IPS-NIHi7 (cell line): ENCODE measurements around the gene OGFOD3.
"Not testable (repeated sequence)": the region's sequence is repeated elsewhere in the genome, so short reads cannot be mapped to it uniquely, and the experiment has no call there.

ENCODE experiments used
- DNase-seq: peaks from one replicate; pipeline ENCODE4 v3.0.0; 2012; ENCODE audit warnings: mixed read lengths; ENCODE audit errors: extremely low spot score

The OGFOD3 gene

GRCh38 chr17:82355770-82356427 is 62.5 kb downstream of the OGFOD3 start:
- no peak for DNase-seq

GRCh38 chr17:82354804-82355308 is 63.5 kb downstream of the OGFOD3 start:
- no peak for DNase-seq

- no peak for DNase-seq
Measured at GRCh38 chr17:82353484-82353883, 64.9 kb downstream of the OGFOD3 start.

GRCh38 chr17:82351713-82352488 is 66.5 kb downstream of the OGFOD3 start:
- DNase-seq, result peak; percentile 93

GRCh38 chr17:82351254-82351712 is 67.1 kb downstream of the OGFOD3 start:
- no peak for DNase-seq

GRCh38 chr17:82350182-82351030 is 68.0 kb downstream of the OGFOD3 start:
- no peak for DNase-seq

GRCh38 chr17:82349287-82349701 is 69.1 kb downstream of the OGFOD3 start:
- no peak for DNase-seq

GRCh38 chr17:82348866-82349265 is 69.5 kb downstream of the OGFOD3 start:
- no peak for DNase-seq

GRCh38 chr17:82348434-82348833 is 70.0 kb downstream of the OGFOD3 start:
- no peak for DNase-seq

- DNase-seq, result not testable (repeated sequence)
Measured at GRCh38 chr17:82347994-82348393, 70.4 kb downstream of the OGFOD3 start.

GRCh38 chr17:82346342-82347300 is 71.8 kb downstream of the OGFOD3 start:
- no peak for DNase-seq

- no peak for DNase-seq
Measured at GRCh38 chr17:82345151-82345976, 73.0 kb downstream of the OGFOD3 start.

- DNase-seq, result no peak
Measured at GRCh38 chr17:82344175-82344907, 74.0 kb downstream of the OGFOD3 start.

GRCh38 chr17:82343560-82343959 is 74.8 kb downstream of the OGFOD3 start:
- DNase-seq, result no peak

- DNase-seq, result no peak
Measured at GRCh38 chr17:82342361-82343079, 75.9 kb downstream of the OGFOD3 start.

GRCh38 chr17:82339634-82340580 is 78.5 kb downstream of the OGFOD3 start:
- DNase-seq, result no peak
